Skin of body (tissue), 2 donors: Measurements from ENCODE around the gene BCL7A. TPM values are rescaled to one million over a fixed set of nuclear protein-coding genes. Genes with fewer than 3 reads are reported as not detected.

Experiments used
- DNase-seq: peaks from one replicate; lab custom pipeline; 2025; lab: John Stamatoyannopoulos, UW
- total RNA-seq: library from RNA; depleted of rRNA; stranded (reverse); fragments of >200 nt; gene quantifications from one replicate; pipeline ENCODE4 v1.2.3, GENCODE V29; 2014

BCL7A gene
- total RNA-seq, 1 donor from 2014 or later, result 12.9 TPM

DNA sequence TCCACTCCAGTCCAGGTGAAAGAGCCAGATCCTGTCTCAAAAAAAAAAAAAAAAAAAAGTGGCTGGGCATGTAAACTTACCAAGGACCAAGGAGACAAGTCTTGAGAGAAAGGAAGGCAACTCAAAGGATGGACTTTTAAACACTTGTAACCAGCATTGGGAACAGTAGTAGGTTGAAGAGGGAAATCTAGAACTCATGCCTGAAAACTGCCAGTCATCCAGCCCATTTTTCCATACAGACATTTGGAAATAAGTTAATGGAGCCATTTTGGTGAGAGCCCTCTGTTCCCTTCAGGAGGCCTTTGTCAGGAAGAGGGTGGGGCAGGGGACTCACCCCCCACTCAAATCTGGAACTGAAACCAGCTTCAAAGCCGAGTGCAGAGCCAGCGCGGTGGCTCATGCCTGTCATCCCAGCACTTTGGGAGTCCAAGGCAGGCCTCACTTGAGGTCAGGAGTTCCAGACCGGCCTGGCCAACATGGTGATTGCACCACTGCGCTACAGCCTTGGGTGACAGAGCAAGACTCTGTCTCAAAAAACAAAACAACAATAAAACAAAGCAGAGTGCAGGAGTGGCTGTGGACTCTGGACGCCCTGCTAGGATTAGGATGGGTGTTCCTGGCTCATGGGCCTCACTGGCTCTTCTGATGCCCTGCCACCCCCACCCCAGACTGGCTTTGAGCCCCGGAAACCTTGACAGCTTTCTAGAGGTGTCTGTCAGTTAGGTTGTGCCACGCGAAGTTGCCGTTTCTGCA lies 55.2 kb downstream of the BCL7A start:
- DNase-seq, result no peak

DNA sequence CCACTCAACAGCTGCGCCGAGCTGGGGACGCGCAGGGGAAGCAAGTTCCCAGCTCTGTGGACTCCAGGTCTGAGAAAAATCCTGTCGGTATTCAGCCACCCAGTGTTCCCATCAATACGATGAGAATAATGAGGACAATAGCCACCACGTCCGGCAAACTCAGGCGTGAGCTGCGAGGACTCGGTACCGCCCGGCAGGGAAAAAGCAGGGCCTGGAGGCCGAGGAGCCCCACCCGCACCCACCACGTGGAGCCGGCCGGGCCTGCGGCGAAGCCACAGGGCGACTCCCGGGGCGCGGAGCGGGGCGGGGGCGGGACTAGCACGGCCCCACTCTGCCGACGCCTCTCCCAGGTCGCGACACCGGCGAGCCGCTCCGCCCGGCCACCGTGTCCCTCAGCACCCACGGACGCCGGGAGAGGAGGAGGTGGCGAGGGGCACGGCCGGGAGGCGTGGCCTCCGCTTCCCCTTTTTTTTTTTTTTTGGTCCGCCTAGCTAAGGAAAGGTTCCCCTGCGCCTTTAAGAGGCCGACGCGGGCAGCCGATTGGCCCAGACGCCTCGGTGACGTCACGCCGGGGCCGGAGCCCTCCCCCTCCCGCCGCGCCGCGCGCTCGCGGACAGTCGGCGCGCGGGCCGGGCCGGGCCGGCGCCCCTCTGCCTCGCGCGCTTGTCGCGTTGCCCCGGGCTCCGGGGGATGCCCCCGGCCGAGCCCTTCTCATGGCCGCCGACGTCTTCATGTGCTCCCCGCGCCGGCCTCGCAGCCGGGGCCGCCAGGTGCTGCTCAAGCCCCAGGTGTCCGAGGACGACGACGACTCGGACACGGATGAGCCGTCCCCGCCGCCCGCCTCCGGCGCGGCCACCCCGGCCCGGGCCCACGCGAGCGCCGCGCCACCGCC lies 56.7 kb downstream of the BCL7A start, which contains the start of gene MLXIP:
Gene MLXIP (plus strand): TSS at position 616 of the 892 bp plus-strand sequence. CDS start 98 bp downstream, at position 714.
- DNase-seq, result peak; percentile 89

DNA sequence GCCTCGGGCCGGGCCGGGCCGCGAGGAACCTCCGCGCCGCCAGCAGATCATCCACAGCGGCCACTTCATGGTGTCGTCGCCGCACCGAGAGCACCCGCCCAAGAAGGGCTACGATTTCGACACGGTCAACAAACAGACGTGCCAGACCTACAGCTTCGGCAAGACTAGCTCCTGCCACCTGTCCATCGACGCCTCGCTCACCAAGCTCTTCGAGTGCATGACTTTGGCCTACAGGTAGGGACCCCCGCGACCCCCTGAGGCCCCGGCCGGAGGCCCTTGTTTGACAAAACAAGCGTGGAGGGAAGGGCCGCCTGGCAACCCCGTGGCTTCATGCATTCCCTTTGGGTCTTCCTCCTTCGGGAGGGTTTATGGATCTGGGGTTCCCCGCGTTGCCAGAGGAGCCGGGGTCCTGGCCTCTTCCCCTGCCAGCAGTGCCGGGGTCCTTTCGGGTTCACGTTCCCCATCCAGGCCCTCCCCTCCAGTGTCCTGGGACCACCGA lies 57.4 kb downstream of the BCL7A start:
- DNase-seq, result no peak

DNA sequence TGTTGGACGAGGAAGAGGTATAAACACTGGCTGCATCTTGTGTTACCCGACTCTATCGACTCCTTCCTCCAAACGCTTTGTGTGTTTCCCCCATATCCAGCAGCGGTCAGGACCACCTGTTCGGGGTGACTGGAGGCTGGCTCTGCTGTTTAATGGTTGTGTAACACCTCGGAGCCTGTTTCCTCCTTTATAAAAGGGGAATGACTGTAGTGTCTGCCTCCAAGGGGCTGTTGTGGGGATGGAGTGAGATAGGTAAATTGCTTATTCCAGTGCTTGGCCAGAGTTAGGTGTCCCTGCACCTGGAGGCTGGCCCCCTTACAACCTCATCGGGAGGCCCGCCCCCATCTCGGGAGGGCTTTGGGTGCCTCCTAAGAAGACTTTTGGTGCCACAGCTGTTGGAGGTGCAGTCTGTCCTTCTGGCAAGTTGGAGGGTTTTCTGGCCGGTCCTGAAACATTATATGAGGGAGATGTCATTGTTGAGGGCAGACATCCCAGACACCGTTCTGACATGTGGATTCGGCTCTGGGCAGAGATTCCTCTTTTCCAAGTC lies 57.9 kb downstream of the BCL7A start:
- no peak for DNase-seq

DNA sequence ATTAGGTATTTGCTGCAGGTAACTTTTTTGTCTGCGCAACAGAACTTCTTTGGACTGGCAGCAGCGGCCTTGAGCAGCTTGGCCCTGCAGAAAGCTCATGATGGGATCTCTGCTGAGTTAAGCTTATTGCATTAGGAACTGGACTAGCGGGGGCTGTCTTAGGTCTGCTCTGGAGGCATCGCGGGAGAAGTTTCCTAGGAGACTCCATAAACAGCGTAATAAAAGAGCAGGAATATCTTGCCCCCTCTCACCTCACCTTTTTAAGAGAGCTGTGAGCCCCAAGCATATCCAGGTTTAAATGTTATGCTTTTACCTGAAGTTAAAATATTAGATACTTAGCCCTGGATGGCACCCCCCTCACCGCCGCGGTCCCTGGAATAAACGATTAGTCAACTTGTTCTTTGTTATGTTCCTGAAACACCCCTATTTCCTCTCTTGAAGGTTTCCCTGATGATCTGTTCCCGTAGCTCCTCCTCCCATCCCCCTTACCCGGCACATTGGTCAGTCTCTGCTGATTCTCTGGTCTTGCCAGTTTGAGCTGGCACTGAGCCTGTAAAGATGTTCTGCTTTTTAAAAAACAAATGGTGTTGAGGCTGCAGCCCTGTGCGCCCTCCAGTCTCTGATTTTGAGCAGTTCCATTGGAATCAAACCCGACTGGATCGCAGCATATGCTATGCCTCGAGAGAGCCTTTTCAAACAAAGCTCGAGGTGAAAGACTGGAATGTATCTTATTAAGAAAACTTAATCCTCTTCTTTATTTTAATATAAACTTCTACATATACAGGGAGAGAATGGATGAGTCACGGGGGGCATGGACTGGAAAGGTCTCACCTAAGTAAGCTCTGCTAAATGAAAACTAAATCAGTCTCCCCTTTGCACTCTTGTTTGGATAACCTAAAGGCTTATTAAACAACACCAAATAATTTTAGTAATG lies 58.7 kb downstream of the BCL7A start:
- no peak for DNase-seq

DNA sequence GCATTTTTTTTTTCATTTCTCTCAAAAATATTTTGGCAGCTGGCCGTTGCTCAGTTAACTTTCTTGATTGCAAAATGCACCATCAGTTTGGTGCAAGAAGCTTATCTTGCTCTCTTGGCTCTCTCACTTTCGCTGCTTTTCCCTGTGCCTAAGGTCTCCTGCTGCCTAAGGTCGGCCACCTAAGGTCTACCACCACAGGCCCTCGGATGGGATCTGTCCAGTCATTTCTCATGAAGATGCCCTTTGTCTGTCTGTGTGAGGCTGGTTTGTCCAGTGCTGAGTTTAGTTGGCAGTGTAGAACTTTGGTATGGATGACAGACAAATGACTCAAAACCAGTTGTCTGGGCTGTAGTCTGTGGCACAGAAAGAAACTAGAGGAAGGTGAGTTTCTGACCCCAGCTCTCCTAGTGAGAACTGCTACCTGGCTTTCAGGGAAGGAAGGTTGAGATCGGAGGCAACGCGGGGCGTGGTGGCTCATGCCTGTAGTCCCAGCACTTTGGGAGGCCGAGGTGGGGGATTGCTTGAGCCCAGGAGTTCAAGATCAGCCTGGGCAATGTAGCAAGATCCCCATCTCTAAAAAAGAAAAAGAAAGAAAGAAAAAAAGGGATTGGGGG lies 59.5 kb downstream of the BCL7A start:
- DNase-seq, result no peak

DNA sequence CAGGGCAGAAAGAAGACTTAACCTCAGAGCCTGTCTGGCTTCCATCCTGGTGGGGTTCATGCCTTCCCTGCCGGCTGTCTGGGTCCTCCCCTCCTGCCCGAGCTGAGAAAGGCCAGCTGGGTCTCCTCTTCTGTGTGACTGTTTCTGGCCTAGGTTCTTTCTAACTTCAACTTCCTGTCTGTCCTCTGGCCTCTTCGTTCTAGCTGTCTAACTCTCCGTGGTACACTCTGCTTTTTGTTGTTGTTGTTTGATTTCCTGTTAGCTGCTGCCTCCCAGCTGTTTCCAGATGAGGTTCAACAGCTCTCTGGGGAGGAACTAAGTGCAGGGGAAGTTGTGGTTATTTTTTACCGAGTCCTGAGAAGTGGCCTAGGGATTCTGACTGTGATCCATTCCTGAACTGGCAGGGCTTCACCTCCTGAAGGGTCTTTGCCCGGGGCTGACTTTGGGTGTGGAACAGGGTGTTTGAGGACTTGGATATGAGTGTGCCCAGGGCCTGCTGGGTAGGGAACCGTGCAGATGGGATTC lies 60.1 kb downstream of the BCL7A start:
- peak; percentile 68 for DNase-seq

DNA sequence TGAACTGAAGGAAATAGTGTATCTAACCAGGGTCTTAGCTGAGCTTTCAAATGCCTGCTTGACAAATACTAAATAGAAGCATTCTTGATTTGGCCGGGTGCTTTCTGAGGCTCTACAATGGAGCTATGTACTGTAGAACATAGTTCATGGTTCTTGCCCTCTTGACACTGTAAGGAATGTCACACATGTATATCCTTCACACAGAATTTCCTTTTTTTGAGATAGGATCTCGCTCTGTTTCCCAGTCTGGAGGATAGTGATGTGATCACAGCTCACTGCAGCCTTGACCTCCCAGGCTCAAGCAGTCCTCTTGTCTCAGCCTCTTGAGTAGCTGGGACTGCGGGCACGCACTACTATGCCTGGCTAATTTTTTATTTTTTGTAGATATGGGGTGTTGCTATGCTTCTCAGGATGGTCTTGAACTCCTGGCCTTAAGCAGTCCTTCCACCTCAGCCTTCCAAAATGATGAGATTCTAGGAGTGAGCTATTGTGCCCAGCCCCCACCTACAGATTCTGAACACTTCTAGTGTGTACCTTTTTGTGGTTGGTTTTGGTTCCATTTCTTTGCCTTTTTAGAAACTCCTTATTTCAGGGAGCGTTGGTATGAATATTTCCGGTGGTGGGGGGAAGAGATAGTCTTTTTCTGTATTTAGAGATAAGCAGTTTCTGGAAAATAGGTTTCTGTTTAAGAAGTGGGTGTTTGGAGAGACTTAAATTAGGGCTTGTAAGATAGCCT lies 61.1 kb downstream of the BCL7A start:
- DNase-seq, result peak; percentile 16

DNA sequence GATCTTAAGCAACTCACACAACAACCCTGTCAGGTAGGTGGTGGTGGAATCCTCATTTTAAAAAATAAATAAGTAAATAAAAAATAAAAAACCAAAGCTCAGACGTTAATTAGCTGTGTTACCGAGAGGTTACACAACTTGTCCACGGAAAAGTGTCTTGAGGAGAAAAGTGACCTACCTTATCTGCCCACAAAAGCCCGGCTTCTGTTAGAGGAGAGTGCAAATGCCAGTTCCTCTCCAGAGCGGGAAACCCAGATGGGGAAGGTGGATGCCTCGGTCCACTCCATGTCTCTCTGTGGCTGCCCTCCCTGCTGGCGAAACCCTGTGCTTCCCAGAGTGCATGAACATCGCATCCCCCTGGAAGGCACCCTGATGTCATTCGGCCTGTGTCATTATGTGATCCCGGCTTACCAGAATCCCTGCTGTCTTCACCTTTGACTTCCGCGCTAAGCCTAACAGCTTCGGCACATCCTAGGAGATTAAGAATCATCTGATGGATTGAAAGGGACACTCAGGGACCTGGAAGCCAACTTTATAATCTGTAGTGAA lies 63.2 kb downstream of the BCL7A start:
- DNase-seq, result no peak

GRCh38 chr12:122085591-122085990 lies 63.9 kb downstream of the BCL7A start:
- no peak for DNase-seq

DNA sequence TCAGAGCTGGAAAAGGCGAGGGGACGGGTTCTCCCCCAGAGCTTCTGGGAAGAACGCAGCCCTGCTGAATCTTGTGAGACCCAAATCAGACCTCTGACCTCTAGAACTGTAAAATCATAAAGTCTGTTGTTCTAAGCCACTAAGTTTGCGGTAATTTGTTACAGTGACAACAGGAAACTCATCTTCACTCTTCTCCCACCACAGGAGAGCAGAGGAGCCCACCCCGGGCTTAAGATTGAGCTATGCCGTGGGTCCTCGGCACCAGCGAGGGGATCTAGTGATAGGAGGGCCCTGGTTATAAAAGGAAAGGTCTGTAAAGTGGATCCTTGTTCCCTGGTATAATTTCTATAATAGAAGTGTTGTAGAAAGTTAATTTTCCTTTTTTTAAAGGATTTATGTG lies 64.4 kb downstream of the BCL7A start:
- DNase-seq, result no peak

DNA sequence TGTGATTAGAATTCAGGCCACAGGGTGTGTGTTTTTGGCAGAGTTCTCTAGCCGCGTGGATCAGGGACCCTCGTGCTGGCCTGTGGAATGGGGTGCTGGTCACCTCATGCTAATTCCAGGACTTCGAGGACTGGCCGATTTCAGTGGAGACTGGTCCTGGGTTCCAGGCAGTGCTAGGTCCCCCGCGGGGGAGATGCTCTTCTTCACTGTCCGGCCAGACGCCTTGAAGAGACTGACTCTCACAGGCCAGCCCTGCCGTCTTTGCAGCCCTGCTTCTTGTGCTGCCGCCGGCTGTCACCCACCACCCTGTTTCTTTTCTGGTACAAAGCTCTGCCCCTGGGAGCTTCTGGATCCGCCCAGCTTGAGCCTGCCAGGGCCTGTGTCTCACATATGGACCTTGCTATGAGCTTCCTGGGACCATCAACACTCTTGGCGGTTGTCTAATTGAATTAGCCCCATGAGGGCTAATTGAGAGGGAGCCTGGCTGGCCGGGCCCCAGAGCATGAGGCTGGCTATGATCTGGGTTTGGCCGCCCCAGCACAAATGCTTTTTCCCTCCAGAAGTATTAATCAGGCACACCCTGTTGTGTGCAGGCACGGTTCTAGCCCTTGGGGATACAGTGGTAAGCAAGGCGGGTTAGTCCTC lies 65.1 kb downstream of the BCL7A start:
- DNase-seq, result no peak

DNA sequence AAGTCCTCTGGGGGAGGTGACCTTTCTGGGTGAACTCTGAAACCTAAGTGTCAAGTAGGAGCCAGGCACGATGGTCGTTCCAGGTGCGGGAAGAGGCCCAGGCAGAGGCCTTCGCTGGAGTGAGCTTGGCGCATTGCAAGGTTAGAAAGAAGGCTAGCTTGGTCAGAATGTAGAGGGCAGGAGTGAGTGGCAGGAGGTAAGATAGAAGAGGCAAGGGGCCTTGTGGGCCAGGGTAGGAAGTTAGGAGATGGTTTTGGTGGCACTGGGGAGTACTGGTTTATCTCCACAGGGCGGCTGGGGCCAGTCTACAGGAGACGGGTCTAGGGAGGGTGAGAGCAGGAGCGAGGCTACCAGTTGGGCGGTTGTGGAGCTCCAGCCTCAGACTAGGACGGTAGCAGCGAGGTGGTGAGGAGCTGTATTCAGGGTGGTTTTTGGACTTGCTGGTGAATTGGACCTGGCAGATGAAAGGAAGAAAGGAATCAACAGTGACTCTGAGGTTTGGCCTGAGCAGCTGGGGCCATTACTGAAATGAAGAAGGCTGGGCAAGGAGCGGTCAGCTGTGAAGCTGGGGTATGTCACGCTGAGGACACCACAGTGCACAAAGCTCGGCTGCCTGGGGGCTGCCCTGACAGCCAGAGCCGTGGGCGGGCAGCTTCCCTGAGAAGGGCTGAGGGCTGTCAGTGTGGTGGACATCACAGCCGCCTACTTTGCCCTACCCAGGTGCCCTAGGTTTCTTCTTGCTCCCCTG lies 65.9 kb downstream of the BCL7A start:
- DNase-seq, result no peak

DNA sequence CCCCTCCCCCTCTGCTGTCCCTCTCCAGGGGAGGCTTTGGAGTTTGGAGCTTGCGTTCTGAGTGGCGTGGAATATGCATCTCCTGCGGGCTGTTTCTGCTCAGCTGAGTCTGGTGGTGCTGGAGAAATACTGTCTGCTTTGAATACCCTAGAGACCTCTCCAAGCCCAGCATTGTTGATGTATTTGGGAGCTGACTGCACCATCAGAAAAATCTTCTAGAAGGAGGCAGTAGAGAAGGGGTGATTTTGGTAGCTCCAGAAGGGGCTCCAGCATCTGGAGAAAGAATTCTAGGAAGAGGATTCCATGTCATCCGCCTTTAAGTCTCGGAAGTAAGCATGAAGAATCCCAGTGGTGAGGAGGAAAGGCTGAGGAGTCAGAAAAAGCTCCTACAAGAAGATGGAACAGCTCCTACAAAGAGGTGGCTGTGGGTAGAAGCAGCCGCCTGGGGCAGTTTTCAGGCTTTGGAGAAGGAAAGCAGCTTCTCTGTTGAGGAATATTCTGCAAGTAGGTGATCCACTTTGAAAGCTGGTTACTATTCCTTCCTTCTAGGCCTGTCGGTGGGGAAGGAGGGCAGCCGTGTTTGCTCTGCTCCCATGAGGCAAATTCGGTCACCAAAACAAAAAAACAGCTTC lies 66.6 kb downstream of the BCL7A start:
- DNase-seq, result no peak

DNA sequence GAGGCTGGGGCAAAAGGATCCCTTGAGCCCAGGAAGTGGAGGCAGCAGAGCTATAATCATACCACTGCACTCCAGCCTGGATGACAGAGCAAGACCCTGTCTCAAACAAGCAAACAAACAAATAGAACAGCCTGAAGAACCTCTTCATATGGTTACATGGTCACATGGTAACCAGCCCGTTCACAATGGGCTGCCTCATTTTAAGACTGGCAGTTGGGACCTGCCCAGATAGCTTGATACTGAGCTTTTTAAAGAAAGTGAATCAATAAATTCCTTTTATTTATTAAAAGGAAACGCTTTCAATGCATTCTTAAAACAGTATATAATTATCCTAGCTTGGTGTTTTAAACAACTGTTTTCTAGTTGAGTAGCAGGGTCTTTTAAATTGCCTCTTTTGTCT lies 67.4 kb downstream of the BCL7A start:
- DNase-seq, result no peak

DNA sequence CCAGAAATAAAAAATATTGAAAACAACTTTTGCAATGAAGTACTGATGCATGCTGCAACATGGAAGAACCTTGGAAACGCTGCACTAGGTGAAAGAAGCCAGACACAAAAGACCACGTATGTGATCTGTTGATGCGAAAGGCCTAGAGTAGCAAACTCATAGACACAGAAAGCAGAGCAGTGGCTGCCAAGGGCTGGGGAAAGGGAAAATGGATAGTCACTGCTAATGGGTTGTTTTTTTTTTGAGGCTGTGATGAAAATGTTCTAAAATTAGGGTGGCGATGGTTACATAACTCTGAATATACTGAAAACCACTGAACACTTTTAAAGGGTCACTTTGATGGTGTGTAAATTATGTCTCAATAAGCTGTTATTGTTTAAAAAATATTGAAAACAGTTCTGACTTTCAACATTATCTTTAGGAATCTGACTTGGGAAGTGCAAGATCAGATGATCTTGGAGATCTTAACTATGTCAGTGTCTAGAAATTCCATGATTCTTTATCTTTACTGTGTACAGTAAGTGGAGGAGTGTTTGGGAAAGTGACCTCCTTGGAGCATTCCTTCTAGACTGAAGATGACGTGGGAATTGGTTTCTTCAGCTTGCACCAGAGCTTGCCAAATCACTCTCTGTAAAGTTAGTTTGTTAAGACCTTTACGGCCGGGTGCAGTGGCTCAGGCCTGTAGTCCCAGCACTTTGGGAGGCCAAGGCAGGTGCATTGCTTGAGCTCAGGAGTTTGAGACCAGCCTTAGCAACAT lies 69.3 kb downstream of the BCL7A start:
- DNase-seq, result no peak
